ENCODE measurements around the gene ELK4. TPM values are rescaled to one million over a fixed set of nuclear protein-coding genes. Genes with fewer than 3 reads are reported as not detected.

The ELK4 gene
- total RNA-seq, 4 donors from 2014 or later, result 22.4 to 29.7 (median 26.2) TPM

- no peak for TF ChIP-seq CTCF (IDR thresholded peaks at IDR 0.05)
- no peak for TF ChIP-seq EP300 (IDR thresholded peaks at IDR 0.05)
- TF ChIP-seq POLR2A (IDR thresholded peaks at IDR 0.05), result no peak
- no peaks in the 10 kb centered on the region for H3K9me3 ChIP-seq
- peaks cover 0 to 42% (median 21%) of the 10 kb centered on the region in 4 donors for H3K4me1 ChIP-seq
- H3K4me3 ChIP-seq, result no peak overlapping the region
- DNase-seq (ENCODE audit: low spot score in 2 of 2), result no peak
- H3K27ac ChIP-seq, result no peak overlapping the region
- H3K27me3 ChIP-seq, result peaks cover 0 to 10% of the 10 kb centered on the region in 2 donors
- H3K36me3 ChIP-seq, result no peaks in the 10 kb centered on the region
- WGBS, 2 donors, result 68 to 71% methylated on average over 11 of the region's 11 CpGs
Observed at GRCh38 chr1:205667909-205668643, 36.3 kb upstream of the ELK4 start.

- Histone ChIP-seq H3K9me3 (no peaks in the 10 kb centered on the region), H3K27me3 (peaks cover 0 to 10% of the 10 kb centered on the region in 2 donors), H3K27ac (peak overlapping the region in 1 of 4 donors; percentile 34), H3K4me1 (peaks cover 0 to 40% (median 21%) of the 10 kb centered on the region in 4 donors), H3K4me3 (no peak overlapping the region), H3K36me3 (no peaks in the 10 kb centered on the region)
- WGBS, 2 donors, result 86 to 90% methylated on average over 6 of the region's 6 CpGs
- DNase-seq (ENCODE audit: low spot score in 2 of 2), result no peak
- TF ChIP-seq EP300 (IDR thresholded peaks at IDR 0.05) (no peak), CTCF (IDR thresholded peaks at IDR 0.05) (no peak), POLR2A (IDR thresholded peaks at IDR 0.05) (no peak)
Observed at GRCh38 chr1:205666372-205667166, 34.8 kb upstream of the ELK4 start.

GRCh38 chr1:205665201-205666045 is 33.6 kb upstream of the ELK4 start:
- DNase-seq (ENCODE audit: low spot score in 2 of 2), result no peak
- peak overlapping the region in 1 of 4 donors; percentile 34 for H3K27ac ChIP-seq
- WGBS, 2 donors, result 60 to 74% methylated on average over 9 of the region's 9 CpGs
- no peak overlapping the region for H3K4me3 ChIP-seq
- no peaks in the 10 kb centered on the region for H3K36me3 ChIP-seq
- H3K4me1 ChIP-seq, result peaks cover 0 to 38% (median 21%) of the 10 kb centered on the region in 4 donors
- no peaks in the 10 kb centered on the region for H3K9me3 ChIP-seq
- TF ChIP-seq CTCF (IDR thresholded peaks at IDR 0.05) (no peak), EP300 (IDR thresholded peaks at IDR 0.05) (no peak), POLR2A (IDR thresholded peaks at IDR 0.05) (no peak)
- peaks cover 0 to 9% of the 10 kb centered on the region in 2 donors for H3K27me3 ChIP-seq

GRCh38 chr1:205664399-205665017 is 32.7 kb upstream of the ELK4 start:
- H3K36me3 ChIP-seq, result no peaks in the 10 kb centered on the region
- WGBS, 2 donors, result 69 to 80% methylated on average over 14 to 16 of the region's 19 CpGs
- no peak for TF ChIP-seq EP300 (IDR thresholded peaks at IDR 0.05)
- TF ChIP-seq POLR2A (IDR thresholded peaks at IDR 0.05), result no peak
- no peak for TF ChIP-seq CTCF (IDR thresholded peaks at IDR 0.05)
- peak overlapping the region in 1 of 4 donors; percentile 34 for H3K27ac ChIP-seq
- H3K4me3 ChIP-seq, result no peak overlapping the region
- H3K9me3 ChIP-seq, result no peaks in the 10 kb centered on the region
- H3K4me1 ChIP-seq, result peaks cover 0 to 28% (median 12%) of the 10 kb centered on the region in 4 donors
- H3K27me3 ChIP-seq, result peaks cover 0 to under 1% of the 10 kb centered on the region in 2 donors
- DNase-seq (ENCODE audit: low spot score in 2 of 2), result no peak

All from tibial nerve (tissue), 4 donors.